Activated CD4-positive, alpha-beta T cell treated with anti-CD3 and anti-CD28 coated beads for 24 hours (primary cell): ENCODE measurements around the gene B9D2.
"Not testable (repeated sequence)": the region's sequence is repeated elsewhere in the genome, so short reads cannot be mapped to it uniquely, and the experiment has no call there.

Experiments
- DNase-seq, 2 donors: peaks; one replicate each; pipeline ENCODE4 v3.0.0-alpha.2; 2020; ENCODE audit warnings: low read depth in 2 of 2

The B9D2 gene

DNA sequence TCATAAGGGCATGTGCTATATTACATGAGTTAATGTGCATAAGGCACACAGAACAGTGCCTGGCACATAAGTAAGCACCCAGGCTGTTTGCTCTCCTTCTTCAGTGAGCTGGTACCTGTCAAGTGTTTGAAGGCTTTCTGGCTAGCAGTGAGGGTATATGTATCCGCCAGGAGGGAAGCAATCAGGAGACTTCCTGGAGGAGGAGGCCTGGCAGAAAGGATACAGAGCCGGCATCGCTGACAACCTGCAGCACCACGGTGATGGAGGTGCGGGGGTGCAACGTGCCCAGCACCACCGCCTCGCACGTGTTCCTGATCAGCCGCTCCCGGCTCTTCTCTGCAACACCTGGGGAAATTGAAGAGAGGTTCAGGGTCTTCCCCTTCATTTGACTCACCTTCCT, 27.7 kb upstream of the B9D2 start:
- no peak for DNase-seq

DNA sequence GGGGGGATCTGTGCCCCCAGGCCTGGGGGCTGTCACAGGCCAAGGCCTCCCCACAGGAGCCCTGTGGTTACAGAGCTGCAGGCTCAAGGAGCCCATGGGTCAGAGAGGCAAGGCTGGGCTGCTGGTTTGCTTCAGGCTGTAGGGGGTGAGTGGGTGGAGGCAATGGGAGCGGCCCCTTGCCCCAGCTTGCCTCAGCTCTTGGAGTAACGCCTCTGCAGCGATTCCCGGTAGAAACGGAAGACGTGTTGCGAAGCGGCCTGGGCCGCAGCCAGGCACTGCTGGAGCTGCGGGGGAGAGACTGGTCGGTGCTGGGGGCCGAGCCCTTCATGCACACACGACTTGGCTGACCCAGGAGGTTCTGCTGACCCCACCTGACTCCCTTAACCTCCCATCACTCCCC, 22.5 kb upstream of the B9D2 start:
- no peak for DNase-seq

- DNase-seq, result no peak
Measured at GRCh38 chr19:41384351-41384750, 20.4 kb upstream of the B9D2 start.

DNA sequence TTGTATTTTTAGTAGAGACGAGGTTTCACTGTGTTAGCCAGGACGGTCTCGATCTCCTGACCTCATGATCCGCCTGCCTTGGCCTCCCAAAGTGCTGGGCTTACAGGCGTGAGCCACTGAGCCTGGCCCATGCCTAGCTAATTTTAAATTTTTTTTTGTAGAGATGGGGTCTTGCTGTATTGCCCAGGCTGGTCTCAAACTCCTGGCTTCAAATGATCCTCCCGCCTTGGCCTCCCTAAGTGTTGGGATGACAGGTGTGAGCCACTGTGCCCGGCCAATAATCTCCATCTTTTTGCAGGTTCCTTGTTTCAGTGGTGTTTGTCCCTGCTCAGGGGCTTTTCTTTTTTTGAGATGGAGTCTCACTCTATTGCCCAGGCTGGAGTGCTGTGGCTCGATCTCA, 17.6 kb upstream of the B9D2 start:
- not testable (repeated sequence) for DNase-seq

DNA sequence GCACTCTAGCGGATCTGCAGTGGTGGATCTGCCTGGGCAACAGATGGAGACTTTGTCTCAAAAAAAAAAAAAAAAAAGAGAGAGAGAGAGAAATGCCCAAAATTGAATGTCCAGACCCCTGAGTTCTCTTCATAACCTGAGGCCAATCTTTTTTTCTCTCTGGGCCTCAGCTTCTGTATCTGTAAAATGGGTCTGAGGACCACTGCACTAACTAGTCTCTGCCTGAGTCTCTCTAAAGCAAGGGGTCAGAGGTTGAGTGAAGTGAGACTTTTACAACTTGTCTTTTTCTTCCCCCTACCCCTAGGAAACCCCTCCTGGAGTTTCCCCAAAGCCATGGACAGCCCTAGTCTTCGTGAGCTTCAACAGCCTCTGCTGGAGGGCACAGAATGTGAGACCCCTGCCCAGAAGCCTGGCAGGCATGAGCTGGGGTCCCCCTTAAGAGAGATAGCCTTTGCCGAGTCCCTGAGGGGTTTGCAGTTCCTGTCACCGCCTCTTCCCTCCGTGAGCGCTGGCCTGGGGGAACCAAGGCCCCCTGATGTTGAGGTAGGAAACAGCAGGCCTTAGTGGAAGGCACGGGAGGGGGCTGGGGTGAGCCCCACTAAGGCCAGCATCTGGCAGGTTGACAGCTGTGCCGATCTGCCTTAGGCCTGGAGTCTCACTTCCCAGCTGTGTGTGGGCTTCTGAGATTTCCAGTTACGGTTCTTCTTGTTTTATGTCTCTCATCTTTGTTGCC, 14.2 kb upstream of the B9D2 start:
- DNase-seq, result no peak

- DNase-seq, result no peak
Measured at GRCh38 chr19:41376998-41377365, 13.0 kb upstream of the B9D2 start.

DNA sequence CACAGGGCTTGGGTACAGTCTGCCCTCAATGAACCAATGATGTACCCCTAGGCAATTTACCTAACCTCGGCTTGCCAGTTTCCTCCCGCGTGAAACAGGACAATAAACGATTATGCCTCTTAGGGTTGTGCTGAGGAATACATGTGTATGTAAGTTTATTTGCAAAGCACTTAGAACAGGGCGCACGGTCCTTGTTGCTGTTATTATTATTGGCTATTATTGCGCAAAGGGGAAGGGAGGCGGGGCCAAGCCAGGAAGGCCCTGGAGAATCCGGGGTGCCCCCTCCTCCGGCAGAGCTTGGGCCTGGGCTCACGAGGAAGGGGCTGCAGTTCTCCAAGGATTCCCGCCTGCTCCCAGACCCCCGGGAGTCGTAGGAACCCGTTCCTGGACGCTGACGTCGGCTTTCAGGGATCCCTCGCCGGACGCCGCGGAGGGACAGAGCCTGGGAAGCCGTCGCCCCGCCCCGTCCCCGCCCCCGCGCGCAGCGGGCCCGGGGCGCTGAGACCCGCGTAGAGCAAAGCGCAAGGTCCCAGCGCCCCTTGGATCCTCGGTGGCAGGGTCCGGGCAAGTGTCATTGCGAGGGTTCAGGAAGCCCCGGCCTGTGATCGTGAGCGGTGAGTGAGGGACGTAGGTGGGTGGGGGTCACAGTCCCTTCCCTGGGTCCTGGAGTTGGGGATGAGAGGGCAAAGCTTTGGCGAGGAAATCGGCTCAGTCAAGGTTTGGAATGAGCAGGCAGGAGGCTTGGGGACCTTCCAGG, 12.5 kb upstream of the B9D2 start, which contains the start of gene TMEM91:
Gene TMEM91, plus strand, starts transcription at position 293 of the 757 bp plus-strand sequence. CDS start 1,777 bp downstream, outside the sequence.
- no peak for DNase-seq

DNA sequence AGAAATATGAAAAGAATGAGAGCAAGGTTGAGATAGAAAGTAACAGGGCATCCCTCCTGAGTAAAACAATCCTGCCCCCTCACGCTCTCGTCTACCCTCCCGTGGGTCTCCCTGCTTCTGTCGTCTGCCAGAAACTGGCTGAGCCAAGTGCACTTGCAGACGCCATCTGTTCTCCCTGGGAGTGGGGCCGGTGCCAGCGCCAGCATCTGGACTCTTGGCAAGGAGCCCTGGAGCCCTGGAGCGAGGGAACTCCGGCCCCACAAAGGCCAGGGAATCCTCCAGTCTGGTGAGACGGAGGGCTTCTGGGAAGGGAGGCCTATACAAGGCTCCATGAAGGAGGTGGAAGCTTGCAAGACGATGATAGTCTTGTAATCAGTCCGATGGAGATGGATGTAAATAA, 10.0 kb upstream of the B9D2 start:
- no peak for DNase-seq

GRCh38 chr19:41372501-41372900, 8.6 kb upstream of the B9D2 start:
- DNase-seq, result no peak

GRCh38 chr19:41371541-41371940, 7.6 kb upstream of the B9D2 start:
- DNase-seq, result no peak

DNA sequence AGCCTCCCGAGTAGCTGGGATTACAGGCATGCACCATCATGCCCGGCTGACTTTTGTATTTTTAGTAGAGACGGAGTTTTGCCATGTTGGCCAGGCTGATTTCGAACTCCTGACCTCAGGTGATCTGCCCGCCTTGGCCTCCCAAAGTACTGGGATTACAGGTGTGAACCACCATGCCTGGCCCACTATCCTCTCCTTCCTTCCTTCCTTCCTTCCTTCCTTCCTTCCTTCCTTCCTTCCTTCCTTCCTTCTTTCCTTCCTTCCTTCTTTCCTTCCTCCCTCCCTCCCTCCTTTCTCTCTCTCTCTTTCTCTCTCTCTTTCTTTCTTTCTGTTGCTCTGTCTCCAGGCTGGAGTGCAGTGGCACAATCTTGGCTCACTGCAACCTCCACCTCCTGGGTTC, 7.2 kb upstream of the B9D2 start:
- not testable (repeated sequence) for DNase-seq

- no peak for DNase-seq
Measured at GRCh38 chr19:41369769-41370168, 5.8 kb upstream of the B9D2 start.

- no peak for DNase-seq
Measured at GRCh38 chr19:41367848-41368301, 3.9 kb upstream of the B9D2 start.

- DNase-seq, result no peak
Measured at GRCh38 chr19:41366089-41366488, 2.1 kb upstream of the B9D2 start.

GRCh38 chr19:41364524-41365391, 809 bp upstream of the B9D2 start:
- DNase-seq, result no peak

DNA sequence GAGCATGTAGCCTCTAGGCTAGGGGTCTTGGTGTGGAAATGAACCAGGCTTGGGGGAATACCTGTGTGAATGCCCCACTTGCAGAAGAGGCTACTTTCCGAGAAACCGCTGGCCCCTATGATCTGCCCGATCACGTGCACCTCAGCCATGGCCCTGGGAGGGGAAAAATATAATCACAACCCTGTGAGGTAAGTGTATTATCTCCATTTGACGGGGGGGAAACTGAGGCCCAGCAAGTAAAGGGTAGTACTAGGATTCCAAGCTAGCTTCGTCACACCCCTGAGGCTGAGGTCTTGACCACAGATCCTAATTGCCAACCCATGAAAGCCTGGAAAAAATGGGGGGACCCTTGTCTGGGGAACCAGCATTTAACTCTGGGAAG, 587 bp downstream of the B9D2 start:
- no peak for DNase-seq

DNA sequence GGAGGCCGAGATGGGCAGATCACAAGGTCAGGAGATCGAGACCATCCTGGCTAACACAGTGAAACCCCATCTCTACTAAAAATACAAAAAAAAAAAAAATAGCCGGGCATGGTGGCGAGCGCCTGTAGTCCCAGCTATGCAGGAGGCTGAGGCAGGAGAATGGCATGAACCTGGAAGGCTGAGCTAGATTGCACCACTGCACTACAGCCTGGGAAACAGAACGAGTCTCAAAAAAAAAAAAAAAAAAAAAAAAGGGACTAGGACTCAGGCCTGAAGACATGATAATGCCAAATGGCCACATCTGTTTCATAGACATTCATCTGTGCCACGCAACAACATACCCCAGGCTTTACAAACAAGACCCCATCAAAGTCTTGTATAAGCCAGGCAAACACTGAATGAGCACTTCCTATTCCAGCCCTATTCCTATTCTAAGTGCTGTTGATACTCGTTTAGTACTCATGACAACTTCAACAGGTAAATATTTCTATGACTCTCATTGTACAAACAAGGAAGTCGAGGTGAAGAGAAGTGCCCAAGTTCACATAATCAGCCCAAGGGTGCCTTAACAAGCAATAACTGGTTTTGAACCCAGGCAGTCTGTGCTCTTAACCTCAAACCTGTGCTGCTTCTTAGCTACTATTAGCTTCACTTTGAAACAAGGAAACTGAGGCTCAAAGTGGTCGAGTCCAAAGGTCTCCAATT, 1.7 kb downstream of the B9D2 start:
- no peak for DNase-seq

- no peak for DNase-seq
Measured at GRCh38 chr19:41359741-41360140, 4.2 kb downstream of the B9D2 start.

- DNase-seq, result no peak
Measured at GRCh38 chr19:41357746-41358145, 6.2 kb downstream of the B9D2 start.

- no peak for DNase-seq
Measured at GRCh38 chr19:41356984-41357739, 6.8 kb downstream of the B9D2 start.

DNA sequence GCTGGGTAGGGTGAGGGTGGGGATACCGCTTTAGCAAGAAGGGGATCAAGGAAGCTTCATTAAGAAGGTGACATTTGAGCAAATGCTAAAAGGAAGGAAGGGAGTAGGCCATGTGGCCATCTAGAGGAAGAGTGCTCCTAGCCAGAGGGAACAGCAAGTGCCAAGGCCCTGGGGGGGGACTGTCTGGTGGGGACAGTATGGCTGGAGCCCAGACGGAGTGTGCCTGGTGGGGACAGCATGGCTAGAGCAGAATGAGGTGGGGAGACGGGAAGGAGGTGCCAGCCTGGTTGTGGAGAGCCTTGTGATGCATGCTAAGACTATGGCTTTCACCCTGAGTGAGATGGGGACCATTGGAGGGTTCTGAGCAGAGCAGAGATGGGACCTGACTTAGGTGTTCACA, 8.1 kb downstream of the B9D2 start:
- DNase-seq, result no peak
